GM19468 (cell line): ENCODE data around the gene DNAJB14.
"Not testable (repeated sequence)": the region's sequence is repeated elsewhere in the genome, so short reads cannot be mapped to it uniquely, and the experiment has no call there.

Source experiments
- ATAC-seq: cut with Tn5 transposase; IDR thresholded peaks from one replicate; pipeline ENCODE4 v1.9.1; 2021; ENCODE audit warnings: mild to moderate bottlenecking, moderate library complexity, moderate number of reproducible peaks; ENCODE audit not compliant: unreplicated experiment; ENCODE audit errors: extremely low read depth

DNAJB14 gene

GRCh38 chr4:99946356-99947189 is at the start of gene DNAJB14:
Gene DNAJB14 (minus strand): TSS chr4:99946618. CDS start chr4:99946571, 47 bp downstream.
- ATAC-seq, result peak; percentile 24

GRCh38 chr4:99991741-99992140 is 45.3 kb upstream of the DNAJB14 start:
- no peak for ATAC-seq

- no peak for ATAC-seq
Measured at GRCh38 chr4:99987681-99988080, 41.3 kb upstream of the DNAJB14 start.

- ATAC-seq, result no peak
Measured at GRCh38 chr4:99986792-99987191, 40.4 kb upstream of the DNAJB14 start.

- no peak for ATAC-seq
Measured at GRCh38 chr4:99983289-99983943, 37.0 kb upstream of the DNAJB14 start.

- ATAC-seq, result no peak
Measured at GRCh38 chr4:99979872-99980271, 33.5 kb upstream of the DNAJB14 start.

- no peak for ATAC-seq
Measured at GRCh38 chr4:99971453-99972111, 25.2 kb upstream of the DNAJB14 start.

- no peak for ATAC-seq
Measured at GRCh38 chr4:99968330-99968729, 21.9 kb upstream of the DNAJB14 start.

GRCh38 chr4:99966692-99967091 is 20.3 kb upstream of the DNAJB14 start:
- ATAC-seq, result no peak

GRCh38 chr4:99965674-99966350 is 19.4 kb upstream of the DNAJB14 start:
- no peak for ATAC-seq

- ATAC-seq, result no peak
Measured at GRCh38 chr4:99965173-99965572, 18.8 kb upstream of the DNAJB14 start.

- no peak for ATAC-seq
Measured at GRCh38 chr4:99961711-99962110, 15.3 kb upstream of the DNAJB14 start.

- no peak for ATAC-seq
Measured at GRCh38 chr4:99960648-99961047, 14.2 kb upstream of the DNAJB14 start.

- not testable (repeated sequence) for ATAC-seq
Measured at GRCh38 chr4:99958207-99958606, 11.8 kb upstream of the DNAJB14 start.

- ATAC-seq, result no peak
Measured at GRCh38 chr4:99950913-99951254, 4.5 kb upstream of the DNAJB14 start.

GRCh38 chr4:99949999-99950912 is 3.8 kb upstream of the DNAJB14 start, which contains the start of gene H2AZ1:
Gene H2AZ1 (minus strand): TSS chr4:99950275. CDS start chr4:99950170, 105 bp downstream.
- ATAC-seq, result peak; percentile 51

- ATAC-seq, result no peak
Measured at GRCh38 chr4:99949034-99949998, 2.9 kb upstream of the DNAJB14 start.

GRCh38 chr4:99947608-99948007 is 1.2 kb upstream of the DNAJB14 start:
- no peak for ATAC-seq
